IPS DF 6.9 (cell line): ENCODE measurements around the gene SLC7A5.
"Not testable (repeated sequence)": the region's sequence is repeated elsewhere in the genome, so short reads cannot be mapped to it uniquely, and the experiment has no call there.

Source experiments
- DNase-seq: peaks from one replicate; pipeline ENCODE4 v3.0.0-alpha.2; 2013; ENCODE audit warnings: low read depth, low spot score
- H3K27ac ChIP-seq: one replicate; pipeline ENCODE4 v1.5.1; 2013; ENCODE audit warnings: low read length, control low read depth
- H3K27me3 ChIP-seq: 2 replicates; pipeline ENCODE4 v1.6.1; 2013; ENCODE audit warnings: mild to moderate bottlenecking, low read length; ENCODE audit not compliant: control insufficient read depth, insufficient read depth
- H3K36me3 ChIP-seq: 2 replicates; pipeline ENCODE4 v1.6.1; 2013; ENCODE audit warnings: low read length; ENCODE audit not compliant: control insufficient read depth, insufficient read depth
- H3K4me1 ChIP-seq: 2 replicates; pipeline ENCODE4 v1.6.1; 2013; ENCODE audit warnings: low read length; ENCODE audit not compliant: control insufficient read depth, insufficient read depth
- H3K4me3 ChIP-seq: 2 replicates; pipeline ENCODE4 v1.5.1; 2013; ENCODE audit warnings: mild to moderate bottlenecking, low read length
- H3K9me3 ChIP-seq: 2 replicates; pipeline ENCODE4 v1.6.1; 2013; ENCODE audit warnings: low read length, inconsistent platforms; ENCODE audit not compliant: control insufficient read depth, insufficient read depth
- WGBS: extraction: QIAGEN DNeasy Blood & Tissue Kit; methylation state at CpG from one replicate; pipeline ENCODE4 v1.1.7; 2013; ENCODE audit warnings: mixed read lengths, missing lambda C conversion rate; ENCODE audit not compliant: insufficient read length, insufficient coverage; 5-methylcytosine and 5-hydroxymethylcytosine counted together

SLC7A5 gene

DNA sequence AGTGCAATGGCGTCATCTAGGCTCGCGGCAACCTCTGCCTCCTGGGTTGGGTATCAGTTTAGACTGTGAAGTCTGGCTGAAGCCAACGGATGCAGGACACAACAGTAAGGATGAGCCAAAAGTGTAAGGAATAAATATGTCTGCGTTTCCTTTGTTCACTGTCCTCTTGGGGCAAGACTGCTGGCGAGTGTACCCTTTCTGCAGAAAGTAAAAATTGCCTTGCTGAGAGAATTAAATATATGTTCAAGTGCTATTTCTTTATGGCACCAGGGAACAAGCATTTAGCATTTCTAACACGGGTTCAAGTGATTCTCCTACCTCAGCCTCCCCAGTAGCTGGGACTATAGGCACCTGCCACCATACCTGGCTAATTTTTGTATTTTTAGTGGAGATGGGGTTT is 51.9 kb downstream of the SLC7A5 start:
- no CpG with 5 or more reads among the region's 7 CpGs for WGBS
- H3K4me3 ChIP-seq = not testable (repeated sequence)

DNA sequence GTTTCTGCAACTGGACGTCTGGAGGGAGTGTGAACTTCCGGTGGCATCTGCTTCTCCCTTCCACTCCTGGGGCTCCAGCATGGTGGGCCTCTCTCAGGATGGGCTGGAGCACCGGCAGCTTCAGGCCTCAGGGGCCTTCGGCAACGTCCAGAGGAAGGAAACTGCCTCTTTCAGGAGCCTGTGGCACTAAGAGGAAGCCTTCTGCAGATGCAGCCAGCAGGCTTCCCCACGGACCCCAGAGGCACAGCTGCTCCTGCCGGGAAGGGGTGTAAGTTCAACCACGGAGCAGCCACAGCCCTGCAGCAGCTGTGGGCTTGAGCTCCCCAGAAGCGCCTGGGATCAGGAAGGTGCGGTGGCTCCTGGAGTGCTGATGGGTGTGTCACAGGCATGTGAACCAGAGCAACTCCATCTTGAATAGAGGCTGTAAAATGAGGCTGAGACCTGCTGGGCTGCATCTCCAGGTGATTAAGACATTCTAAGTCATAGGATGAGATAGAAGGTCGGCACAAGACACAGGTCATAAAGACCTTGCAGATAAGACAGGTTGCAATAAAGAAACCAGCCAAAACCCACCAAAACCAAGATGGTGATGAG is 52.7 kb downstream of the SLC7A5 start:
- Histone ChIP-seq H3K4me1 (peaks cover 5% of the 10 kb centered on the region; the same call in 1 of the 2 replicates), H3K27me3 (no peaks in the 10 kb centered on the region), H3K4me3 (no peak overlapping the region; the same call in 1 of the 2 replicates), H3K27ac (no peak overlapping the region), H3K36me3 (no peaks in the 10 kb centered on the region), H3K9me3 (no peaks in the 10 kb centered on the region; the same call in 1 of the 2 replicates)
- WGBS = no CpG with 5 or more reads among the region's 11 CpGs
- no peak for DNase-seq

More for the DNA sequence above, 51.9 kb downstream of the SLC7A5 start:
- not testable (repeated sequence) for DNase-seq, H3K27ac ChIP-seq, H3K9me3 ChIP-seq, H3K4me1 ChIP-seq, H3K27me3 ChIP-seq, H3K36me3 ChIP-seq

DNA sequence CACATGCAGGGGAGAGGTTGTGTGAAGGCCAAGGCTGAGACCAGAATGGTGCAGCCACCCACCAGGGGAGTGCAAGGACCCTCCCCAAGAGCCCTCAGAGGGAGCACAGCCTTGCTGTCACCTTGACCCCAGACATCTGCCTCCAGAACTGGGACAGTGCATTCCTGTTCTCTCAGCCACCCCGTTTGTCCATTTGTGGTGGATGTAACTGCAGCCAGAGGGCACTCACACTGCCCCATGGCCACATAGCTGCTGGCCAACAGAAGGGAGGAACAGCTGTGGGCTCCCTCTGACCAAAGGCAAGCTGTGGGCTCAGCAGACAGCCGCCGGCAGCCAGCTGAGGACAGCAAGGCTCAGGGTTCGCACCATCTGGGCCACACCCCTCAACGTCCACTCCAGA is 53.7 kb downstream of the SLC7A5 start:
- Histone ChIP-seq H3K9me3 (no peaks in the 10 kb centered on the region; the same call in 1 of the 2 replicates), H3K27ac (no peak overlapping the region), H3K4me3 (no peak overlapping the region), H3K4me1 (peaks cover 4% of the 10 kb centered on the region; the same call in 1 of the 2 replicates), H3K36me3 (no peaks in the 10 kb centered on the region), H3K27me3 (no peaks in the 10 kb centered on the region)
- no CpG with 5 or more reads among the region's 5 CpGs for WGBS
- DNase-seq = no peak

DNA sequence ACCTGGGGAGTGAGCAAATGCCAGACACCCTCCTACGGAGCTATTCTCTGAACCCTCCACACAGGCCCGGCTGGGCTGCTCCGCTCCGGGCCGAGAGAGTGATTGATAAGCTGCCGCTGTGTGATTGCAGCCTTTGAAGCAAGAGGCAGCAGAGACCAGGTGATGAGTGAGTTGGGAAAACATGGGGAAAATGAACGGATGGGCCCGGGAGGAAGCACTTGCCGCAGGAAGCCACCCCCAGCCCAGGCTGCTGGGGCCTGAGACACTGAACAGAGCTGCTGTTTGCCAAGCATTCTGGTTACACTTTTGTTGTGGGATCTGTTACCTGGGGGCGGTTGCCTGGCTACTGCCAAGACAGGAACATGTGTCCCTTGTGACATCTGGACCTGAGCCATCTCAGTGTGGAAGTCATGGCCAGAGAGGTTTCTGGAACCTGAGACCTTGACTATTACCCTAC is 57.1 kb downstream of the SLC7A5 start:
- H3K4me1 ChIP-seq = no peaks in the 10 kb centered on the region
- H3K4me3 ChIP-seq = no peak overlapping the region
- H3K9me3 ChIP-seq = no peaks in the 10 kb centered on the region; the same call in 1 of the 2 replicates
- no peaks in the 10 kb centered on the region for H3K36me3 ChIP-seq
- no peaks in the 10 kb centered on the region for H3K27me3 ChIP-seq
- no peak overlapping the region for H3K27ac ChIP-seq
- no peak for DNase-seq
- no CpG with 5 or more reads among the region's 10 CpGs for WGBS

DNA sequence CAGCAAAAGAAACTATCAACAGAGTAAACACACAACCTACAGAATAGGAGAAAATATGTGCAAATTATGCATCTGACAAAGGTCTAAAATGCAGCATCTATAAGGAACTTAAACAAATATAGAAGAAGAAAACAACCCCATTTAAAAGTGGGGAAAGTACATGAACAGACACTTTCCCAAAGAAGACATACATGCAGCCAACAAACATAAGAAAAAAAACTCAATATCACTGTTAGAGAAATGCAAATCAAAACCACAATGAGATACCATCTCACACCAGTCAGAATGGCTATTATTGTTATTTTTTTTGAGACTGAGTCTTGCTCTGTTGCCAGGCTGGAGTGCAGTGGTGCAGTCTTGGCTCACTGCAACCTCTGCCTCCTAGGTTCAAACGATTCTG is 57.9 kb downstream of the SLC7A5 start:
- H3K27me3 ChIP-seq, DNase-seq, H3K9me3 ChIP-seq, H3K4me1 ChIP-seq, H3K4me3 ChIP-seq, H3K36me3 ChIP-seq, H3K27ac ChIP-seq: not testable (repeated sequence)
- no CpG with 5 or more reads among the region's 1 CpG for WGBS

DNA sequence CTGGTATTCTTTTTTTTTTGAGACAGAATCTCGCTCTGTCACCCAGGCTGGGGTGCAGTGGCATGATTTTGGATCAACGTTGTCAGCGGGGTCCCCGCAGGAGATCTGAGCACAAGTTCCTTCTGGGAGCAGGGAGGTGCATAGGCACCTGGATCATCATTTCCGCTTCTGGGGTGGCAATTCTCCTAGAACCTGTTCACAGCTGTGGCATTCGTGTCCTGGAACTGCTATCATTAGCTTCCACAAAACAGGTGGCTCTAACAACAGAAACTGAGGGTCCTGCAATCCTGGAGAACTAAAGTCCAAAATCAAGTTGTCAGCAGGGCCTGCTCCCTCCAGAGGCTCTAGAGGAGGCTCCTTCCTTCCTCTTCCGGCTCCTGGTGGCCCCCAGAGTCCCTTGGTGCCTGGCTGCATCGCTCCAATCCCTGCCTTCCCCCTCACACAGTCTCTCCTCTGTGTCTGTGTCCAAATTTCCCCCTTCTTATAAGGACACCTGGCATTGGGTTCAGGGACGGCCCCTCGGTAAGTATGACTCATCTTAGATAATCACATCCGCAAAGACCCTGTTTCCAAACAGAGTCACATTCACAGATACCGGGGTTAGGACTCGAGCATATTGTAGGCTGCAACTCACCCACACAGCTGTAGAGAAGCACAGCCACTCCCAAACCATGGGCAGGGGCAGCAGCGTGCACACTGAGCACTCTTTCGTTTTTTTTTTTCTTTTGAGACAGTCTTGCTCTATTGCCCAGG is 60.0 kb downstream of the SLC7A5 start:
- no peaks in the 10 kb centered on the region for H3K9me3 ChIP-seq
- H3K4me3 ChIP-seq = no peak overlapping the region
- no peaks in the 10 kb centered on the region for H3K4me1 ChIP-seq
- H3K27me3 ChIP-seq = no peaks in the 10 kb centered on the region
- no peaks in the 10 kb centered on the region for H3K36me3 ChIP-seq
- WGBS = no CpG with 5 or more reads among the region's 15 CpGs
- no peak for DNase-seq
- no peak overlapping the region for H3K27ac ChIP-seq

DNA sequence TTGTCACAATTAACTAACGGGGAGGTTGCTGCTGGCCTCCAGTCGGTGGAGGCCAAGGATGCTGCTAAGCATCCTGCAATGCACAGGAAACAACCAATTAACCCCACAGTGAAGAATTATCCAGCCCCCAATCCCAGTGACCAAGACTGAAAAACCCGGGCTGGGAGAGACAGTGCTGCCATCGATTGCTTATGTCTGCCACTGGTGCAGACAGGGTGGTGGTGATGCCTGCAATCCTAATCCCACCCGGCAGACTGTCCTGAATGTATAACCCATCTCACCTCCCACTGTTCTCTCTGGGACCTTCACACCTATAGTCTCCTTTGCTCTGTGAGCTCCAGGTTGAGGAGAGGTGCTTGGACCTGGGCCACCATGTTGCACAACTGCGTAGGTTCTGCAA is 61.2 kb downstream of the SLC7A5 start:
- no peak overlapping the region for H3K4me3 ChIP-seq
- no peak overlapping the region for H3K27ac ChIP-seq

DNA sequence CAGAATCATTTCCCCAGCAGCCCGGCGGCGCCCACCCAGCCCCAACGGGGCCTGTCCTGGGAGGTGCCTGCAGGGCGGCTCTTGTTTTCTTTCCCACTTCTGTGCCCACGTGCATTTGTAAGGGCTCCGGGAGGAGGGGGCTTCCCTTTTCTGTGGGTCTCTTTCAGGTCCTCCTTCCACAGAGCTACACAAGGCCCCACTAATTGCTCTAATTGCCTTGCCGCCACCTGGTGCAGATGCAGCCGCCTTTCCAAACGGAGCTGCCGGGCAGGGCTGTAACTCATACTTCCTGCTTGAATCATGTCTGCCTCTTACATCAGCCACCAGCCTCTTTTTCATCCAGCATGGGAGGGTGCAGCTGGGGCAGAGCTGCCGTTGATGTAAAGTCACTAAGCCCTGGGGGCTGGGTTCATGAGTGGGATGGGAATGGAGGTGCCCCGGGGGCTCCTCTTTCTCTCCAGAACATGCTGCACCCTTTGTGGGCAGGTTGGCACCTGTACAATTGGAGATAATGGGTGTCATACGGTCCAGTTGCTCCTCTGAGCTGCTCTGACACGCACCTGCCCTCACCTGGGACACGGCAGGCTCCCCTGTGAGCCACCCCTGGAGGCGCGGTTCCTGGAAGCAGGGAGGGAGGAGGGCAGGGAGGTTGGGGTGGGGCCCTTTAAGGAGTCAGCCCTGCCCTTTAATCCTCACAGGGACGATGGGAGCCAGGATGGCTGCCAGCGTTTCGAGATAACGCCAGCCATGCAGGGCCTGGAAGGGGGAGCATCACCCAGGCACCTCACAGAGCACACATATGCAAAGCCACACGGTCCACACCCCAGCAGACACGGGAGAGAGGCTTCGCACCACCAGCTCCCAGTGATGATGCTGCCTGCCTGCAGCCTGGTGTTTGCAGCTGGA is 62.4 kb downstream of the SLC7A5 start:
- Histone ChIP-seq H3K9me3 (no peaks in the 10 kb centered on the region), H3K4me1 (no peaks in the 10 kb centered on the region), H3K4me3 (no peak overlapping the region), H3K36me3 (no peaks in the 10 kb centered on the region), H3K27ac (no peak overlapping the region), H3K27me3 (no peaks in the 10 kb centered on the region)
- DNase-seq = no peak
- no CpG with 5 or more reads among the region's 25 CpGs for WGBS

More for the DNA sequence above, 61.2 kb downstream of the SLC7A5 start:
- Histone ChIP-seq H3K9me3 (no peaks in the 10 kb centered on the region), H3K4me1 (no peaks in the 10 kb centered on the region), H3K36me3 (no peaks in the 10 kb centered on the region), H3K27me3 (no peaks in the 10 kb centered on the region)
- DNase-seq = no peak
- no CpG with 5 or more reads among the region's 6 CpGs for WGBS

DNA sequence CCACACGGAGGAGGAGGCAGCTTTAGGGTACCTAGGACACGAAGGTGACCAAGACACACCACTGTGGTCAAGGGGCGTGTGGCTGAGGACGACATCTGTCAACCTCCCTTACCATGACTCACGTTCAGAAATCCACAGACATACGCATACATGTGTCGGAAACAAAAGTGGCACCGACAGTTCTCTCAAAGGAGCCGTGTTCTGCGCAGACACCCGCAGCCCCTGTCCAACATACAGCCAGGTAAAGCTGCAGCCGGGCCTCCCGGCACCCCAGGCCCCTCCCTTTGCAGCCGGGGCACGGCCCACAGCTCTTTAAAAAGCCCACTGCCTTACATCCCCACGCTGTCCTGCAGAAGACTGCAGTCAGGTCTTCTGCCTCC is 63.1 kb downstream of the SLC7A5 start:
- Histone ChIP-seq H3K27me3 (no peaks in the 10 kb centered on the region), H3K36me3 (no peaks in the 10 kb centered on the region), H3K9me3 (no peaks in the 10 kb centered on the region), H3K27ac (no peak overlapping the region), H3K4me3 (no peak overlapping the region), H3K4me1 (no peaks in the 10 kb centered on the region)
- DNase-seq = no peak
- WGBS = no CpG with 5 or more reads among the region's 16 CpGs

DNA sequence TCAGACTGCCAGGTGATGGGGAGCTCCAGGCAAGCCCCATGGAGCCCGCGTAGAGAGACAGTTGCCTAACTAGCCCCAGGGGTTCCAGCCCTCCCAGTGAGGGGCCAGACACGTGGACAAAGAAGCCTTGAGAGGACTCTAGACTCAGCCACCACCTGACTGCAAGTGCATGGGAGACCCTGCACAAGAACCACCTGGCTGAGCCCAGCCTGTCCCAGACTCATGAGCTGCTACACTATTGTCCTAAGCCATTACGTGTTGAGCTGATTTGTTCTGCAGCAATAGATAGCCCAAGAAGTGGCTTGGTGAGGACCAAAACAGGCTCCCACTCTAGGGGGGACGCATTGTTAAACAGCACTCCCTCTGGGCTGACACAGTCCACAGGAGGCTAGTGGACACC is 65.9 kb downstream of the SLC7A5 start:
- Histone ChIP-seq H3K27me3 (no peaks in the 10 kb centered on the region; the same call in 1 of the 2 replicates), H3K4me3 (no peak overlapping the region), H3K4me1 (no peaks in the 10 kb centered on the region), H3K36me3 (no peaks in the 10 kb centered on the region), H3K27ac (no peak overlapping the region), H3K9me3 (no peaks in the 10 kb centered on the region)
- WGBS = no CpG with 5 or more reads among the region's 5 CpGs
- no peak for DNase-seq
